Neural cell (in vitro differentiated cells): ENCODE measurements around the gene KIF13A. TPM values are rescaled to one million over a fixed set of nuclear protein-coding genes. Genes with fewer than 3 reads are reported as not detected.

ENCODE experiments used
- H2AFZ ChIP-seq: fragments of 200-600, 300-800 bp; sonication (generic), shearing (Covaris generic); 2 replicates; pipeline ENCODE4 v1.6.0; 2014; ENCODE audit warnings: low read depth, mild to moderate bottlenecking, antibody characterized with exemption, low read length, moderate library complexity
- H3F3A ChIP-seq: fragments of 200-600 bp; shearing (Covaris generic); 2 replicates; pipeline ENCODE4 v1.6.1; 2016; ENCODE audit warnings: mild to moderate bottlenecking, moderate library complexity, mixed read lengths, antibody characterized with exemption, low read length; ENCODE audit not compliant: insufficient read depth, poor library complexity, severe bottlenecking
- H3K27ac ChIP-seq: fragments of 200-600, 300-800 bp; sonication (generic), shearing (Covaris generic); 2 replicates; pipeline ENCODE4 v1.5.1; 2014; ENCODE audit warnings: mild to moderate bottlenecking, low read length, moderate library complexity
- H3K27me3 ChIP-seq: fragments of 300-800, 200-600 bp; sonication (generic), shearing (Covaris generic); 2 replicates; pipeline ENCODE4 v1.6.0; 2014; ENCODE audit warnings: mild to moderate bottlenecking, low read depth, low read length, moderate library complexity; ENCODE audit not compliant: insufficient read depth
- H3K36me3 ChIP-seq: fragments of 300-800, 200-600 bp; sonication (generic), shearing (Covaris generic); 2 replicates; pipeline ENCODE4 v1.5.1; 2014; ENCODE audit warnings: mild to moderate bottlenecking, antibody characterized with exemption, low read length, moderate library complexity; ENCODE audit not compliant: insufficient read depth
- H3K4me2 ChIP-seq: fragments of 300-800, 200-600 bp; sonication (generic), shearing (Covaris generic); 2 replicates; pipeline ENCODE4 v1.6.0; 2014; ENCODE audit warnings: mild to moderate bottlenecking, low read length
- H3K4me3 ChIP-seq: fragments of 300-800, 200-600 bp; sonication (generic), shearing (Covaris generic); 2 replicates; pipeline ENCODE4 v1.5.1; 2014; ENCODE audit warnings: mild to moderate bottlenecking, low read length, moderate library complexity
- H3K79me2 ChIP-seq: fragments of 200-600 bp; shearing (Covaris generic); replicated peaks from 2 replicates; pipeline ENCODE4 v1.6.0; 2014; ENCODE audit warnings: mild to moderate bottlenecking, low read length, moderate library complexity; ENCODE audit not compliant: insufficient read depth
- H3K9ac ChIP-seq: fragments of 300-800, 200-600 bp; sonication (generic), shearing (Covaris generic); 2 replicates; pipeline ENCODE4 v1.6.1; 2016; ENCODE audit warnings: mild to moderate bottlenecking, low read length, mixed read lengths
- H3K9me2 ChIP-seq: fragments of 200-600 bp; shearing (Covaris generic); 2 replicates; pipeline ENCODE4 v1.6.1; 2016; ENCODE audit warnings: mild to moderate bottlenecking, low read length, mixed read lengths; ENCODE audit not compliant: insufficient read depth
- H3K9me3 ChIP-seq: fragments of 200-600, 300-800 bp; sonication (generic), shearing (Covaris generic); 2 replicates; pipeline ENCODE4 v1.6.1; 2016; ENCODE audit warnings: mild to moderate bottlenecking, mixed run types, low read length, moderate library complexity, mixed read lengths
- H4K20me1 ChIP-seq: fragments of 200-600 bp; shearing (Covaris generic); 2 replicates; pipeline ENCODE4 v1.6.1; 2016; ENCODE audit warnings: mild to moderate bottlenecking, mixed run types; ENCODE audit not compliant: insufficient read depth
- CTCF ChIP-seq: fragments of 450-650 bp; IDR thresholded peaks from 2 replicates; pipeline ENCODE4 v1.5.1; 2014; ENCODE audit warnings: antibody characterized with exemption, mild to moderate bottlenecking, moderate library complexity; ENCODE audit not compliant: poor library complexity, severe bottlenecking
- EP300 ChIP-seq: fragments of 450-650 bp; conservative IDR thresholded peaks from 2 replicates; pipeline ENCODE4 v1.6.1; 2014; ENCODE audit warnings: antibody characterized with exemption, mild to moderate bottlenecking, moderate library complexity; ENCODE audit not compliant: poor library complexity, severe bottlenecking
- EZH2 ChIP-seq: fragments of 200-600, 300-800 bp; shearing (Covaris generic), sonication (generic); IDR thresholded peaks from 2 replicates; pipeline ENCODE4 v1.6.1; 2014; ENCODE audit warnings: antibody characterized with exemption, low read length, borderline replicate concordance, mild to moderate bottlenecking; ENCODE audit not compliant: insufficient read depth, poor library complexity, severe bottlenecking
- MXI1 ChIP-seq: fragments of 450-650 bp; conservative IDR thresholded peaks from 2 replicates; pipeline ENCODE4 v1.6.1; 2014; ENCODE audit warnings: antibody characterized with exemption, mild to moderate bottlenecking; ENCODE audit not compliant: poor library complexity, severe bottlenecking
- POLR2AphosphoS5 ChIP-seq: IDR thresholded peaks from 2 replicates; pipeline ENCODE4 v1.6.1; 2012
- RAD21 ChIP-seq: fragments of 450-650 bp; conservative IDR thresholded peaks from 2 replicates; pipeline ENCODE4 v1.6.1; 2014; ENCODE audit warnings: antibody characterized with exemption, mild to moderate bottlenecking, moderate library complexity
- REST ChIP-seq: IDR thresholded peaks from 2 replicates; pipeline ENCODE4 v1.6.1; 2012; ENCODE audit warnings: borderline replicate concordance
- SMC3 ChIP-seq: fragments of 450-650 bp; conservative IDR thresholded peaks from 2 replicates; pipeline ENCODE4 v1.6.1; 2014; ENCODE audit warnings: antibody characterized with exemption, mild to moderate bottlenecking, moderate library complexity; ENCODE audit not compliant: poor library complexity
- TAF1 ChIP-seq: IDR thresholded peaks from 2 replicates; pipeline ENCODE4 v1.6.1; 2012; ENCODE audit warnings: low read depth
- polyA plus RNA-seq: library from polyadenylated mRNA; depleted of rRNA; stranded (reverse); fragments of >200 nt; gene quantifications from 2 replicates; pipeline ENCODE4 v1.2.3, GENCODE V29; 2014

KIF13A gene
- polyA plus RNA-seq, 1 donor from 2014 or later = 9.4 TPM

- Histone ChIP-seq H3K4me3 (no peak overlapping the region), H3K79me2 (no peaks in the 10 kb centered on the region), H4K20me1 (no peaks in the 10 kb centered on the region), H3K9me3 (no peaks in the 10 kb centered on the region), H3K9ac (no peak overlapping the region), H3K4me2 (no peak overlapping the region), H3K36me3 (no peaks in the 10 kb centered on the region), H2AFZ (no peak overlapping the region), H3F3A (no peaks in the 10 kb centered on the region), H3K27me3 (no peaks in the 10 kb centered on the region), H3K27ac (no peak overlapping the region), H3K9me2 (no peaks in the 10 kb centered on the region)
- no peak for TF ChIP-seq POLR2AphosphoS5
- no peak for TF ChIP-seq REST
- TF ChIP-seq CTCF = no peak
- TF ChIP-seq SMC3 = no peak
- no peak for TF ChIP-seq RAD21
- no peak for TF ChIP-seq EZH2
- no peak for TF ChIP-seq MXI1
- TF ChIP-seq EP300 = no peak
- no peak for TF ChIP-seq TAF1
These were observed 29.3 kb upstream of the KIF13A start for GRCh38 chr6:18016698-18017097.

- Histone ChIP-seq H3K9me3 (no peaks in the 10 kb centered on the region), H2AFZ (no peak overlapping the region), H3K79me2 (no peaks in the 10 kb centered on the region), H3F3A (no peaks in the 10 kb centered on the region), H3K27me3 (no peaks in the 10 kb centered on the region), H3K9me2 (no peaks in the 10 kb centered on the region), H3K36me3 (no peaks in the 10 kb centered on the region), H3K4me3 (no peak overlapping the region), H3K9ac (no peak overlapping the region), H3K4me2 (no peak overlapping the region), H4K20me1 (no peaks in the 10 kb centered on the region), H3K27ac (no peak overlapping the region)
- TF ChIP-seq REST (no peak), SMC3 (no peak), MXI1 (no peak), RAD21 (no peak), CTCF (no peak), EP300 (no peak), EZH2 (no peak), POLR2AphosphoS5 (no peak), TAF1 (no peak)
These were observed 28.7 kb upstream of the KIF13A start for GRCh38 chr6:18016133-18016532.
